HG03060 (cell line): Measurements from ENCODE around the gene SULF2.
"Not testable (repeated sequence)": the region's sequence is repeated elsewhere in the genome, so short reads cannot be mapped to it uniquely, and the experiment has no call there.

Experiments
- ATAC-seq: cut with Tn5 transposase; IDR thresholded peaks from one replicate; pipeline ENCODE4 v1.9.1; 2021; ENCODE audit warnings: low read depth, moderate number of reproducible peaks; ENCODE audit not compliant: unreplicated experiment

Gene SULF2

GRCh38 chr20:47785311-47785853 lies at the start of gene SULF2:
TSS of gene SULF2 (minus strand) at chr20:47785481. CDS start at chr20:47757363, 28,118 bp downstream.
- no peak for ATAC-seq

- not testable (repeated sequence) for ATAC-seq
Observed at GRCh38 chr20:47831675-47832074, 46.4 kb upstream of the SULF2 start.

- not testable (repeated sequence) for ATAC-seq
Observed at GRCh38 chr20:47826716-47827115, 41.4 kb upstream of the SULF2 start.

GRCh38 chr20:47826006-47826405 lies 40.7 kb upstream of the SULF2 start:
- not testable (repeated sequence) for ATAC-seq

- no peak for ATAC-seq
Observed at GRCh38 chr20:47825011-47825762, 39.9 kb upstream of the SULF2 start.

GRCh38 chr20:47823941-47824340 lies 38.7 kb upstream of the SULF2 start:
- not testable (repeated sequence) for ATAC-seq

- no peak for ATAC-seq
Observed at GRCh38 chr20:47821481-47822100, 36.3 kb upstream of the SULF2 start.

- no peak for ATAC-seq
Observed at GRCh38 chr20:47818996-47819609, 33.8 kb upstream of the SULF2 start.

- ATAC-seq = no peak
Observed at GRCh38 chr20:47818466-47818865, 33.2 kb upstream of the SULF2 start.

GRCh38 chr20:47818016-47818415 lies 32.7 kb upstream of the SULF2 start:
- no peak for ATAC-seq

- ATAC-seq = no peak
Observed at GRCh38 chr20:47817573-47817972, 32.3 kb upstream of the SULF2 start.

GRCh38 chr20:47816487-47817451 lies 31.5 kb upstream of the SULF2 start:
- no peak for ATAC-seq

GRCh38 chr20:47815866-47816265 lies 30.6 kb upstream of the SULF2 start:
- ATAC-seq = no peak

- no peak for ATAC-seq
Observed at GRCh38 chr20:47815416-47815806, 30.1 kb upstream of the SULF2 start.

- ATAC-seq = no peak
Observed at GRCh38 chr20:47814632-47815415, 29.5 kb upstream of the SULF2 start.

GRCh38 chr20:47810721-47811347 lies 25.6 kb upstream of the SULF2 start:
- no peak for ATAC-seq

- ATAC-seq = no peak
Observed at GRCh38 chr20:47810116-47810677, 24.9 kb upstream of the SULF2 start.

GRCh38 chr20:47809161-47809960 lies 24.1 kb upstream of the SULF2 start:
- ATAC-seq = no peak
